ENCODE results near the gene EFNA4.

The EFNA4 gene

GRCh38 chr1:155075535-155075934 is 12.0 kb downstream of the EFNA4 start:
- DNase-seq (ENCODE audit: low spot score), result no peak

GRCh38 chr1:155076371-155076770 is 12.8 kb downstream of the EFNA4 start:
- DNase-seq (ENCODE audit: low spot score), result no peak

GRCh38 chr1:155077346-155077745 is 13.8 kb downstream of the EFNA4 start:
- DNase-seq (ENCODE audit: low spot score), result no peak

GRCh38 chr1:155077758-155078445 is 14.4 kb downstream of the EFNA4 start:
- DNase-seq (ENCODE audit: low spot score), result no peak

GRCh38 chr1:155078469-155079209 is 15.1 kb downstream of the EFNA4 start, which contains the start of gene EFNA3:
EFNA3 (plus strand) TSS chr1:155078837; CDS start chr1:155078942, 105 bp downstream.
- no peak for DNase-seq (ENCODE audit: low spot score)

- no peak for DNase-seq (ENCODE audit: low spot score)
Measured at GRCh38 chr1:155079210-155079486, 15.6 kb downstream of the EFNA4 start.

- no peak for DNase-seq (ENCODE audit: low spot score)
Measured at GRCh38 chr1:155079487-155080311, 16.2 kb downstream of the EFNA4 start.

- DNase-seq (ENCODE audit: low spot score), result no peak
Measured at GRCh38 chr1:155080312-155081228, 17.0 kb downstream of the EFNA4 start.

GRCh38 chr1:155081472-155082300 is 18.1 kb downstream of the EFNA4 start:
- no peak for DNase-seq (ENCODE audit: low spot score)

GRCh38 chr1:155082301-155083051 is 18.9 kb downstream of the EFNA4 start:
- no peak for DNase-seq (ENCODE audit: low spot score)

- no peak for DNase-seq (ENCODE audit: low spot score)
Measured at GRCh38 chr1:155083052-155083541, 19.6 kb downstream of the EFNA4 start.

- no peak for DNase-seq (ENCODE audit: low spot score)
Measured at GRCh38 chr1:155083865-155084721, 20.6 kb downstream of the EFNA4 start.

- peak; percentile 95 for DNase-seq (ENCODE audit: low spot score)
Measured at GRCh38 chr1:155084722-155085503, 21.4 kb downstream of the EFNA4 start.

- DNase-seq (ENCODE audit: low spot score), result no peak
Measured at GRCh38 chr1:155085504-155086127, 22.1 kb downstream of the EFNA4 start.

- DNase-seq (ENCODE audit: low spot score), result no peak
Measured at GRCh38 chr1:155086128-155086741, 22.7 kb downstream of the EFNA4 start.

- no peak for DNase-seq (ENCODE audit: low spot score)
Measured at GRCh38 chr1:155086856-155087535, 23.5 kb downstream of the EFNA4 start.
